Endothelial cell of umbilical vein (primary cell): ENCODE results near the gene TMEM273. TPM values are rescaled to one million over a fixed set of nuclear protein-coding genes. Genes with fewer than 3 reads are reported as not detected.

Experiments
- BruUV-seq: library from RNA; stranded (reverse); fragments of 400-500 nt; replicated peaks from 2 replicates; lab custom pipeline; 2021; lab: Mats Ljungman, UMichigan
- CTCF ChIA-PET: fragments of 300-600, 350-600 bp; sonication (Branson Sonifier 250); formaldehyde crosslinking; loops from one replicate; lab custom pipeline; 2021; ENCODE audit warnings: antibody characterized with exemption, inconsistent platforms; lab: Charles Lee
- POLR2A ChIA-PET: fragments of 300-600, 350-600 bp; sonication (Branson Sonifier 250); formaldehyde crosslinking; loops from one replicate; lab custom pipeline; 2021; ENCODE audit warnings: antibody characterized with exemption, inconsistent platforms; lab: Charles Lee
- DNase-seq: peaks from one replicate; pipeline ENCODE4 v3.0.0-alpha.2; 2011; ENCODE audit warnings: low read depth, low spot score
- FAIRE-seq: peaks from 2 replicates; lab custom pipeline; 2011; peaks lifted over from hg19 to GRCh38; lab: Jason Lieb, UNC
- H2AFZ ChIP-seq: 2 replicates; pipeline ENCODE4 v1.6.0; 2012; ENCODE audit warnings: low read depth, low read length, control low read depth, inconsistent platforms
- H3K27ac ChIP-seq: 2 replicates; pipeline ENCODE4 v1.5.1; 2011; ENCODE audit warnings: low read depth, mild to moderate bottlenecking, control low read depth, low read length, moderate library complexity; ENCODE audit not compliant: insufficient read depth
- H3K27me3 ChIP-seq, 2 experiments: 2 replicates each; pipeline versions ENCODE4 v1.6.0 to v1.6.1; 2011; ENCODE audit warnings: low read length in 2 of 2, mixed read lengths in 1 of 2; ENCODE audit not compliant: control insufficient read depth in 2 of 2, insufficient read depth in 2 of 2
- H3K36me3 ChIP-seq, 2 experiments: 2 replicates in 1 of 2; 3 replicates in 1 of 2; pipeline ENCODE4 v1.5.1; 2011; ENCODE audit warnings: low read length in 2 of 2, mild to moderate bottlenecking in 1 of 2, moderate library complexity in 1 of 2; ENCODE audit not compliant: control insufficient read depth in 2 of 2, insufficient read depth in 2 of 2; ENCODE audit errors: extremely low read depth in 1 of 2
- H3K4me1 ChIP-seq: 3 replicates; pipeline ENCODE4 v1.5.1; 2011; ENCODE audit warnings: mild to moderate bottlenecking, low read length; ENCODE audit not compliant: control insufficient read depth, insufficient read depth; ENCODE audit errors: extremely low read depth
- H3K4me2 ChIP-seq: 2 replicates; pipeline ENCODE4 v1.6.1; 2011; ENCODE audit warnings: low read length, control low read depth, mixed read lengths; ENCODE audit not compliant: insufficient read depth
- H3K4me3 ChIP-seq, 3 experiments: fragments of 200-600 bp in 1 of 3; sonication (generic), shearing (Covaris generic) in 1 of 3; replicated peaks in 1 of 3; 2 replicates each; pipeline ENCODE4 v1.5.1; 2011 to 2016; ENCODE audit warnings: control low read depth in 3 of 3, low read length in 3 of 3, mild to moderate bottlenecking in 2 of 3, inconsistent platforms in 1 of 3, low read depth in 1 of 3, moderate library complexity in 1 of 3; ENCODE audit not compliant: insufficient read depth in 1 of 3
- H3K79me2 ChIP-seq: 2 replicates; pipeline ENCODE4 v1.6.0; 2012; ENCODE audit warnings: low read length, inconsistent platforms; ENCODE audit not compliant: control insufficient read depth, insufficient read depth
- H3K9ac ChIP-seq: replicated peaks from 2 replicates; pipeline ENCODE3; 2011; ENCODE audit warnings: low read length, control low read depth; ENCODE audit not compliant: insufficient read depth; ENCODE audit errors: extremely low read depth
- H3K9me1 ChIP-seq: replicated peaks from 3 replicates; pipeline ENCODE4 v1.6.0; 2011; ENCODE audit warnings: mild to moderate bottlenecking, low read length; ENCODE audit not compliant: control insufficient read depth, insufficient read depth; ENCODE audit errors: extremely low read depth
- H3K9me3 ChIP-seq: replicated peaks from 2 replicates; pipeline ENCODE4 v1.5.1; 2012; ENCODE audit warnings: low read length, inconsistent platforms; ENCODE audit not compliant: control insufficient read depth, insufficient read depth
- H4K20me1 ChIP-seq: replicated peaks from 2 replicates; pipeline ENCODE3; 2011; ENCODE audit warnings: mild to moderate bottlenecking, low read length; ENCODE audit not compliant: control insufficient read depth, insufficient read depth; ENCODE audit errors: extremely low read depth
- EZH2 ChIP-seq: IDR thresholded peaks from 2 replicates; pipeline ENCODE4 v1.6.1; 2012; ENCODE audit warnings: borderline replicate concordance, low read depth, mild to moderate bottlenecking, moderate library complexity, low read length, inconsistent platforms; ENCODE audit not compliant: severe bottlenecking
- FOS ChIP-seq: IDR thresholded peaks from 2 replicates; pipeline ENCODE4 v1.6.1; 2011; ENCODE audit warnings: mild to moderate bottlenecking, low read length, moderate library complexity, borderline replicate concordance; ENCODE audit not compliant: insufficient read depth
- GATA2 ChIP-seq: IDR thresholded peaks from 2 replicates; pipeline ENCODE4 v1.7.0; 2011; ENCODE audit warnings: low read depth, mild to moderate bottlenecking, moderate library complexity, mixed read lengths, low read length; ENCODE audit not compliant: insufficient read length, insufficient read depth
- JUN ChIP-seq: IDR thresholded peaks from 2 replicates; pipeline ENCODE4 v1.6.1; 2011; ENCODE audit warnings: borderline replicate concordance, low read depth; ENCODE audit not compliant: insufficient read length, insufficient read depth
- MYC ChIP-seq: IDR thresholded peaks from one replicate; pipeline ENCODE4 v1.6.1; 2011; ENCODE audit warnings: mild to moderate bottlenecking, low read depth, low read length
- POLR2A ChIP-seq: IDR thresholded peaks from 2 replicates; pipeline ENCODE4 v1.6.1; 2012; ENCODE audit warnings: low read depth, mild to moderate bottlenecking, control low read depth, low read length
- POLR2AphosphoS5 ChIP-seq: IDR thresholded peaks from 2 replicates; pipeline ENCODE4 v1.6.1; 2012; ENCODE audit warnings: low read depth, mild to moderate bottlenecking, control low read depth, low read length, moderate library complexity; ENCODE audit not compliant: insufficient read depth
- dilution Hi-C: fragments of 300-500 bp; cut with MboI; formaldehyde crosslinking; loops from one replicate; pipeline ENCODE4 v1.15.0; 2019; ENCODE audit warnings: low sequenced_read_pairs; ENCODE audit not compliant: extremely low pct_ligation_motif_present
- intact Hi-C: fragments of 100-400 bp; cut with micrococcal nuclease; formaldehyde crosslinking; loops from one replicate; pipeline ENCODE4 v1.10.0; 2022
- polyA plus RNA-seq, 4 experiments: library from polyadenylated mRNA; depleted of rRNA in 3 of 4; stranded (reverse) in 3 of 4; unstranded in 1 of 4; fragments of >200 nt; gene quantifications; 2 replicates each; pipeline versions ENCODE4 v1.2.1 to v1.2.3, GENCODE V29; 2011 to 2012; ENCODE audit warnings: missing spikeins in 1 of 4
- total RNA-seq: library from RNA; stranded (reverse); gene quantifications from 2 replicates; pipeline ENCODE4 v1.2.3, GENCODE V29; 2021
- TF ChIP-seq, protein P1 (sequence below): IDR thresholded peaks from 2 replicates; pipeline ENCODE4 v1.6.1; 2011; ENCODE audit not compliant: insufficient read depth, insufficient read length
- TF ChIP-seq, protein P2 (sequence below), 2 donors: IDR thresholded peaks; 1 replicate in 1 of 2; 2 replicates in 1 of 2; pipeline ENCODE4 v1.5.1; 2011; ENCODE audit warnings: low read length in 2 of 2, mild to moderate bottlenecking in 2 of 2, moderate library complexity in 2 of 2, control low read depth in 1 of 2, inconsistent platforms in 1 of 2, low read depth in 1 of 2; ENCODE audit not compliant: insufficient read depth in 1 of 2; ENCODE audit errors: extremely low read depth in 1 of 2

The TMEM273 gene
- total and polyA plus RNA-seq, 2 donors (not counting 3 experiments of a cell fraction or from before 2014, with no cell fraction given): 1.9 to 3.7 TPM

DNA sequence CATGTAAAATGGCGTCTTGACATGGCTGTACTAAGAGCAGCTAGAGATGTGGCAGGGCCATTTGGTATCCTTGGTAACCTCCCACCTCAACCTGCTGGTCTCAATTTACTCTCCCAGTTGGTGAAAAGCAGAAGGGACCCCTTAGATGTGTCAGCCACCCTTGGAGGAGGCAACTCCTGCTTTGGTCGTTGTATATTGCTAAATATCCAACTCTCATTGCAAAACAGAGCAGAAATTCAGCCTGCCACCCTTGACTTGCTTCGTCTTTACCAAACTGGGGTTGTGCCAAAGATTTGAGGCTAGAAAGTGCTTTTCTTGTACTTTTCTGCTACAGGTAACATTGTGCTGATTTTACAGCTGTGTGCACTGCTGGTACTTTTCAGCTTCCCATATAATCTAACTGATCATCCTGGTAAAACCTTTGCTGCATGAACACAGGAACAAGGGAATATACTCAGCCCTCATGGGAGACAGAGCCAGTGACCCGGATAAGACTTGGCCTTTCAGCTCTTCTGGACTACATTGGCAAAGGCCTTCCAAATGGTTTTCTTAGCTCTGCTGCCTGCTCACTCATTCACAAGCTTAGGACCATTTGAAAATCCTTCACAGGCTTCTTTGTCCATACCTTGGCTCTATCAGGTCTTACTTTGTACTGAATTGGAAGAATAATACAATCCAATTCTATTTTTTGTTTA is 70.7 kb downstream of the TMEM273 start:
- dilution Hi-C loops: no loop called here
- H3K27me3 ChIP-seq: peaks cover 18 to 25% of the 10 kb centered on the region in 2 experiments
- ChIA-PET CTCF (interaction anchor here (1.2 kb wide), 2 partner anchors 44 to 290 kb away, joined by 3 read pairs; no protein-coding TSS in a partner anchor), POLR2A (no interaction called here)
- H4K20me1 ChIP-seq: no peaks in the 10 kb centered on the region
- no peaks in the 10 kb centered on the region for H3K9me3 ChIP-seq
- no peak for DNase-seq
- H2AFZ ChIP-seq: no peak overlapping the region
- no peak overlapping the region for H3K27ac ChIP-seq
- H3K9me1 ChIP-seq: no peaks in the 10 kb centered on the region
- no peaks in the 10 kb centered on the region for H3K4me1 ChIP-seq
- FAIRE-seq: no peak
- intact Hi-C loops: no loop called here
- no peak for TF ChIP-seq FOS
- TF ChIP-seq, protein P1, sequence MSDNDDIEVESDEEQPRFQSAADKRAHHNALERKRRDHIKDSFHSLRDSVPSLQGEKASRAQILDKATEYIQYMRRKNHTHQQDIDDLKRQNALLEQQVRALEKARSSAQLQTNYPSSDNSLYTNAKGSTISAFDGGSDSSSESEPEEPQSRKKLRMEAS: no peak
- no peak for TF ChIP-seq EZH2
- no peak for TF ChIP-seq POLR2AphosphoS5
- TF ChIP-seq, protein P2, sequence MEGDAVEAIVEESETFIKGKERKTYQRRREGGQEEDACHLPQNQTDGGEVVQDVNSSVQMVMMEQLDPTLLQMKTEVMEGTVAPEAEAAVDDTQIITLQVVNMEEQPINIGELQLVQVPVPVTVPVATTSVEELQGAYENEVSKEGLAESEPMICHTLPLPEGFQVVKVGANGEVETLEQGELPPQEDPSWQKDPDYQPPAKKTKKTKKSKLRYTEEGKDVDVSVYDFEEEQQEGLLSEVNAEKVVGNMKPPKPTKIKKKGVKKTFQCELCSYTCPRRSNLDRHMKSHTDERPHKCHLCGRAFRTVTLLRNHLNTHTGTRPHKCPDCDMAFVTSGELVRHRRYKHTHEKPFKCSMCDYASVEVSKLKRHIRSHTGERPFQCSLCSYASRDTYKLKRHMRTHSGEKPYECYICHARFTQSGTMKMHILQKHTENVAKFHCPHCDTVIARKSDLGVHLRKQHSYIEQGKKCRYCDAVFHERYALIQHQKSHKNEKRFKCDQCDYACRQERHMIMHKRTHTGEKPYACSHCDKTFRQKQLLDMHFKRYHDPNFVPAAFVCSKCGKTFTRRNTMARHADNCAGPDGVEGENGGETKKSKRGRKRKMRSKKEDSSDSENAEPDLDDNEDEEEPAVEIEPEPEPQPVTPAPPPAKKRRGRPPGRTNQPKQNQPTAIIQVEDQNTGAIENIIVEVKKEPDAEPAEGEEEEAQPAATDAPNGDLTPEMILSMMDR (IDR thresholded peaks at IDR 0.05; ENCODE audit: extremely low read depth in 1 of 2, insufficient read depth in 1 of 2, low read depth in 1 of 2, low read length in 2 of 2): no peak
- TF ChIP-seq MYC: no peak
- no peak for TF ChIP-seq JUN
- TF ChIP-seq GATA2: no peak
- TF ChIP-seq POLR2A: no peak
- no peak overlapping the region for H3K4me2 ChIP-seq
- no TSS peak for BruUV-seq
- no peak overlapping the region for H3K4me3 ChIP-seq
- H3K36me3 ChIP-seq: no peaks in the 10 kb centered on the region
- H3K9ac ChIP-seq: no peak overlapping the region
- no peaks in the 10 kb centered on the region for H3K79me2 ChIP-seq
